H1 (cell line): Measurements from ENCODE around the gene PRKAR1B.

Experiments used
- BCL11A ChIP-seq, 2 experiments: IDR thresholded peaks; one replicate each; pipeline ENCODE4 v1.6.1; 2011; ENCODE audit warnings: low read depth in 2 of 2, low read length in 2 of 2, mild to moderate bottlenecking in 2 of 2
- E2F6 ChIP-seq: IDR thresholded peaks from 2 replicates; pipeline ENCODE4 v1.6.1; 2012; ENCODE audit warnings: inconsistent platforms
- EP300 ChIP-seq, 2 experiments: IDR thresholded peaks; 1 replicate in 1 of 2; 2 replicates in 1 of 2; pipeline ENCODE4 v1.6.1; 2011 to 2012; ENCODE audit warnings: low read depth in 2 of 2, low read length in 2 of 2, mild to moderate bottlenecking in 2 of 2, borderline replicate concordance in 1 of 2, inconsistent platforms in 1 of 2, moderate library complexity in 1 of 2
- EZH2 ChIP-seq: fragments of 200-600 bp; sonication (generic); IDR thresholded peaks from 2 replicates; pipeline ENCODE4 v1.7.1; 2012; ENCODE audit warnings: low read depth, mild to moderate bottlenecking, moderate library complexity, low read length, inconsistent platforms; ENCODE audit not compliant: severe bottlenecking
- HDAC6 ChIP-seq: IDR thresholded peaks from one replicate; pipeline ENCODE4 v1.7.1; 2012; ENCODE audit warnings: low read depth, mild to moderate bottlenecking, inconsistent platforms, low read length, moderate library complexity
- JUND ChIP-seq: IDR thresholded peaks from 2 replicates; pipeline ENCODE4 v1.6.1; 2011; ENCODE audit warnings: mild to moderate bottlenecking, improper control_type of control experiment, low read length
- POLR2A ChIP-seq, 2 experiments: IDR thresholded peaks; 1 replicate in 1 of 2; 2 replicates in 1 of 2; pipeline ENCODE4 v1.6.1; 2011; ENCODE audit warnings: low read depth in 2 of 2, low read length in 2 of 2, mild to moderate bottlenecking in 2 of 2; ENCODE audit errors: control extremely low read depth in 1 of 2
- POLR2AphosphoS5 ChIP-seq: IDR thresholded peaks from 2 replicates; pipeline ENCODE4 v1.6.1; 2011; ENCODE audit warnings: low read depth, low read length
- SIN3A ChIP-seq, 2 experiments: IDR thresholded peaks in 1 of 2; conservative IDR thresholded peaks in 1 of 2; 2 replicates each; pipeline ENCODE4 v1.6.1; 2011 to 2012; ENCODE audit warnings: low read length in 2 of 2, improper control_type of control experiment in 1 of 2, low read depth in 1 of 2, mild to moderate bottlenecking in 1 of 2
- YY1 ChIP-seq: IDR thresholded peaks from 2 replicates; pipeline ENCODE4 v1.6.1; 2011; ENCODE audit warnings: low read depth, mild to moderate bottlenecking, low read length
- ZNF274 ChIP-seq: IDR thresholded peaks from 2 replicates; pipeline ENCODE4 v1.7.0; 2012; ENCODE audit warnings: low read length, borderline replicate concordance; ENCODE audit errors: extremely low read depth
- TF ChIP-seq, protein P1 (sequence below), 3 experiments: IDR thresholded peaks; 1 replicate in 2 of 3; 2 replicates in 1 of 3; pipeline versions ENCODE4 v1.5.1 to v1.6.1; 2011; ENCODE audit warnings: low read length in 3 of 3, mild to moderate bottlenecking in 3 of 3, inconsistent platforms in 2 of 3, low read depth in 1 of 3, moderate library complexity in 1 of 3; ENCODE audit not compliant: insufficient read depth in 1 of 3; ENCODE audit errors: control extremely low read depth in 1 of 3

- no peak for TF ChIP-seq POLR2A (IDR thresholded peaks at IDR 0.05; ENCODE audit: control extremely low read depth in 1 of 2, low read depth in 2 of 2, low read length in 2 of 2)
- TF ChIP-seq, protein P1, sequence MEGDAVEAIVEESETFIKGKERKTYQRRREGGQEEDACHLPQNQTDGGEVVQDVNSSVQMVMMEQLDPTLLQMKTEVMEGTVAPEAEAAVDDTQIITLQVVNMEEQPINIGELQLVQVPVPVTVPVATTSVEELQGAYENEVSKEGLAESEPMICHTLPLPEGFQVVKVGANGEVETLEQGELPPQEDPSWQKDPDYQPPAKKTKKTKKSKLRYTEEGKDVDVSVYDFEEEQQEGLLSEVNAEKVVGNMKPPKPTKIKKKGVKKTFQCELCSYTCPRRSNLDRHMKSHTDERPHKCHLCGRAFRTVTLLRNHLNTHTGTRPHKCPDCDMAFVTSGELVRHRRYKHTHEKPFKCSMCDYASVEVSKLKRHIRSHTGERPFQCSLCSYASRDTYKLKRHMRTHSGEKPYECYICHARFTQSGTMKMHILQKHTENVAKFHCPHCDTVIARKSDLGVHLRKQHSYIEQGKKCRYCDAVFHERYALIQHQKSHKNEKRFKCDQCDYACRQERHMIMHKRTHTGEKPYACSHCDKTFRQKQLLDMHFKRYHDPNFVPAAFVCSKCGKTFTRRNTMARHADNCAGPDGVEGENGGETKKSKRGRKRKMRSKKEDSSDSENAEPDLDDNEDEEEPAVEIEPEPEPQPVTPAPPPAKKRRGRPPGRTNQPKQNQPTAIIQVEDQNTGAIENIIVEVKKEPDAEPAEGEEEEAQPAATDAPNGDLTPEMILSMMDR (IDR thresholded peaks at IDR 0.05; ENCODE audit: control extremely low read depth in 1 of 3, insufficient read depth in 1 of 3, low read depth in 1 of 3, low read length in 3 of 3): no peak
- no peak for TF ChIP-seq EZH2
- no peak for TF ChIP-seq YY1
- TF ChIP-seq POLR2AphosphoS5: no peak
- TF ChIP-seq EP300 (IDR thresholded peaks at IDR 0.05; ENCODE audit: borderline replicate concordance in 1 of 2, low read depth in 2 of 2, low read length in 2 of 2): no peak
- no peak for TF ChIP-seq JUND
- TF ChIP-seq HDAC6: no peak
- TF ChIP-seq BCL11A (IDR thresholded peaks at IDR 0.05; ENCODE audit: low read depth in 2 of 2, low read length in 2 of 2): no peak
- TF ChIP-seq ZNF274: no peak
- no peak for TF ChIP-seq SIN3A (conservative IDR thresholded peaks at IDR 0.05 in 1 of 2, IDR thresholded peaks at IDR 0.05 in 1 of 2; ENCODE audit: low read depth in 1 of 2, low read length in 2 of 2)
- no peak for TF ChIP-seq E2F6
Measured at GRCh38 chr7:528451-528850, 198.6 kb downstream of the PRKAR1B start.
